CD14-positive monocyte (primary cell): Measurements from ENCODE around the gene KCNE4. TPM values are rescaled to one million over a fixed set of nuclear protein-coding genes. Genes with fewer than 3 reads are reported as not detected.
A peak's percentile ranks its signal among the peaks of the same experiment; 100 is the strongest.

Source experiments
- DNase-seq, 3 donors: peaks; one replicate each; pipeline ENCODE4 v3.0.0-alpha.2; 2011 to 2022
- H2AFZ ChIP-seq: 2 replicates; pipeline ENCODE4 v1.6.0; 2012; ENCODE audit warnings: mild to moderate bottlenecking, low read depth, low read length, inconsistent platforms; ENCODE audit not compliant: insufficient read depth, poor library complexity, severe bottlenecking
- H3K27ac ChIP-seq, 2 donors: 1 replicate in 1 of 2; 2 replicates in 1 of 2; pipeline ENCODE4 v1.5.1; 2012 to 2013; ENCODE audit warnings: low read length in 2 of 2, control low read depth in 1 of 2, inconsistent platforms in 1 of 2, low read depth in 1 of 2, mild to moderate bottlenecking in 1 of 2
- H3K27me3 ChIP-seq, 2 donors: one replicate each; pipeline versions ENCODE4 v1.6.0 to v1.6.1; 2011 to 2013; ENCODE audit warnings: low read length in 2 of 2; ENCODE audit not compliant: control insufficient read depth in 2 of 2, insufficient read depth in 2 of 2
- H3K36me3 ChIP-seq, 2 donors: replicated peaks in 1 of 2; 1 replicate in 1 of 2; 2 replicates in 1 of 2; pipeline versions ENCODE4 v1.5.1 to v1.6.1; 2012 to 2013; ENCODE audit warnings: low read length in 2 of 2, control low read depth in 1 of 2, inconsistent platforms in 1 of 2, mild to moderate bottlenecking in 1 of 2; ENCODE audit not compliant: insufficient read depth in 2 of 2, control insufficient read depth in 1 of 2
- H3K4me1 ChIP-seq, 2 donors: 1 replicate in 1 of 2; 2 replicates in 1 of 2; pipeline versions ENCODE4 v1.5.1 to v1.6.1; 2012 to 2013; ENCODE audit warnings: low read length in 2 of 2, control low read depth in 1 of 2, inconsistent platforms in 1 of 2, mild to moderate bottlenecking in 1 of 2, moderate library complexity in 1 of 2; ENCODE audit not compliant: insufficient read depth in 2 of 2, control insufficient read depth in 1 of 2
- H3K4me2 ChIP-seq: replicated peaks from 2 replicates; pipeline ENCODE3; 2012; ENCODE audit warnings: low read length, moderate library complexity, mild to moderate bottlenecking; ENCODE audit not compliant: poor library complexity, severe bottlenecking; ENCODE audit errors: extremely low read depth
- H3K4me3 ChIP-seq, 3 experiments: fragments of 200-600 bp in 1 of 3; sonication (generic) in 1 of 3; replicated peaks in 1 of 3; 1 replicate in 2 of 3; 2 replicates in 1 of 3; pipeline ENCODE4 v1.5.1; 2011 to 2013; ENCODE audit warnings: low read length in 3 of 3, mild to moderate bottlenecking in 3 of 3, control low read depth in 2 of 3, low read depth in 2 of 3, inconsistent platforms in 1 of 3, moderate library complexity in 1 of 3
- H3K79me2 ChIP-seq: 2 replicates; pipeline ENCODE4 v1.6.0; 2012; ENCODE audit warnings: mild to moderate bottlenecking, control low read depth, inconsistent platforms, low read length, moderate library complexity; ENCODE audit not compliant: insufficient read depth
- H3K9ac ChIP-seq: 2 replicates; pipeline ENCODE4 v1.6.0; 2017; ENCODE audit warnings: low read length, mild to moderate bottlenecking; ENCODE audit not compliant: insufficient read depth, poor library complexity, severe bottlenecking
- H3K9me3 ChIP-seq, 2 donors: replicated peaks in 1 of 2; 1 replicate in 1 of 2; 2 replicates in 1 of 2; pipeline versions ENCODE4 v1.5.1 to v1.6.1; 2012 to 2013; ENCODE audit warnings: low read length in 2 of 2, control low read depth in 1 of 2; ENCODE audit not compliant: control insufficient read depth in 1 of 2, insufficient read depth in 1 of 2
- H4K20me1 ChIP-seq: 2 replicates; pipeline ENCODE4 v1.6.0; 2012; ENCODE audit warnings: mild to moderate bottlenecking, low read length, control low read depth, moderate library complexity; ENCODE audit not compliant: insufficient read depth
- H3K27ac Mint-ChIP-seq, 7 donors: one replicate each; pipeline ENCODE4 v1.8.0; 2020; ENCODE audit warnings: mild to moderate bottlenecking in 7 of 7, mixed read lengths in 7 of 7, moderate library complexity in 6 of 7, inconsistent platforms in 2 of 7
- H3K27me3 Mint-ChIP-seq, 3 donors: one replicate each; pipeline ENCODE4 v1.8.0; 2021 to 2022; ENCODE audit warnings: low read depth in 3 of 3, mild to moderate bottlenecking in 3 of 3, mixed read lengths in 3 of 3, moderate library complexity in 3 of 3, inconsistent platforms in 1 of 3
- H3K36me3 Mint-ChIP-seq, 2 donors: one replicate each; pipeline ENCODE4 v1.8.0; 2020; ENCODE audit warnings: mixed read lengths in 2 of 2, inconsistent platforms in 1 of 2, mild to moderate bottlenecking in 1 of 2
- H3K4me1 Mint-ChIP-seq: one replicate; pipeline ENCODE4 v1.8.0; 2020; ENCODE audit warnings: mild to moderate bottlenecking, mixed read lengths
- H3K4me3 Mint-ChIP-seq, 2 donors: one replicate each; pipeline ENCODE4 v1.8.0; 2020; ENCODE audit warnings: mild to moderate bottlenecking in 2 of 2, mixed read lengths in 2 of 2, moderate library complexity in 1 of 2
- H3K9me3 Mint-ChIP-seq, 7 donors: one replicate each; pipeline ENCODE4 v1.8.0; 2020 to 2022; ENCODE audit warnings: mixed read lengths in 7 of 7, mild to moderate bottlenecking in 6 of 7, moderate library complexity in 6 of 7, inconsistent platforms in 2 of 7
- CTCF ChIP-seq: fragments of 200-600 bp; IDR thresholded peaks from one replicate; pipeline ENCODE4 v1.8.0; 2022; ENCODE audit warnings: antibody characterized with exemption, mild to moderate bottlenecking
- WGBS: methylation state at CpG from one replicate; pipeline ENCODE4 v1.1.5; 2013; ENCODE audit warnings: missing lambda C conversion rate; ENCODE audit not compliant: insufficient coverage; 5-methylcytosine and 5-hydroxymethylcytosine counted together
- intact Hi-C, 2 donors: fragments of 100-400 bp; cut with micrococcal nuclease; formaldehyde crosslinking; loops; one replicate each; pipeline versions ENCODE4 v1.15.0 to v1.15.1; 2023
- polyA plus RNA-seq, 3 donors: library from polyadenylated mRNA; depleted of rRNA in 1 of 3; unstranded in 2 of 3; stranded (reverse) in 1 of 3; fragments of 300-500 nt in 2 of 3; fragments of >200 nt in 1 of 3; fragmentation: Illumina TruSeq in 2 of 3; gene quantifications; 1 replicate in 2 of 3; 2 replicates in 1 of 3; pipeline ENCODE4 v1.2.3, GENCODE V29; 2012 to 2021

The KCNE4 gene
- polyA plus RNA-seq, 3 donors: not detected

GRCh38 chr2:223042704-223043118 is 9.3 kb upstream of the KCNE4 start:
- no peaks in the 10 kb centered on the region for H3K9me3 ChIP-seq
- no peaks in the 10 kb centered on the region for H3K36me3 Mint-ChIP-seq
- H3K4me3 ChIP-seq: peak overlapping the region in 1 of 3 experiments; percentile 31
- peak overlapping the region; percentile 28 for H3K4me2 ChIP-seq
- intact Hi-C loops: no loop called here
- peak overlapping the region in 6 of 7 donors; percentile 52 to 86 (median 80) for H3K27ac Mint-ChIP-seq
- peak overlapping the region in 1 of 2 donors; percentile 67 for H3K27ac ChIP-seq
- no peak overlapping the region for H3K9ac ChIP-seq
- H3K4me1 Mint-ChIP-seq: peaks cover 44% of the 10 kb centered on the region
- H3K36me3 ChIP-seq: no peaks in the 10 kb centered on the region
- peak in 2 of 3 donors; percentile 32 to 71 for DNase-seq
- H3K9me3 Mint-ChIP-seq: peaks cover 0 to 2% (median 0%) of the 10 kb centered on the region in 7 donors
- 25% methylated on average over 1 of the region's 1 CpG for WGBS
- H3K27me3 Mint-ChIP-seq: no peaks in the 10 kb centered on the region
- peaks cover 26 to 30% of the 10 kb centered on the region in 2 donors for H3K4me1 ChIP-seq
- H4K20me1 ChIP-seq: no peaks in the 10 kb centered on the region
- H3K79me2 ChIP-seq: no peaks in the 10 kb centered on the region
- H3K4me3 Mint-ChIP-seq: peak overlapping the region in 1 of 2 donors; percentile 54
- no peak overlapping the region for H2AFZ ChIP-seq
- no peak for TF ChIP-seq CTCF
- no peaks in the 10 kb centered on the region for H3K27me3 ChIP-seq

DNA sequence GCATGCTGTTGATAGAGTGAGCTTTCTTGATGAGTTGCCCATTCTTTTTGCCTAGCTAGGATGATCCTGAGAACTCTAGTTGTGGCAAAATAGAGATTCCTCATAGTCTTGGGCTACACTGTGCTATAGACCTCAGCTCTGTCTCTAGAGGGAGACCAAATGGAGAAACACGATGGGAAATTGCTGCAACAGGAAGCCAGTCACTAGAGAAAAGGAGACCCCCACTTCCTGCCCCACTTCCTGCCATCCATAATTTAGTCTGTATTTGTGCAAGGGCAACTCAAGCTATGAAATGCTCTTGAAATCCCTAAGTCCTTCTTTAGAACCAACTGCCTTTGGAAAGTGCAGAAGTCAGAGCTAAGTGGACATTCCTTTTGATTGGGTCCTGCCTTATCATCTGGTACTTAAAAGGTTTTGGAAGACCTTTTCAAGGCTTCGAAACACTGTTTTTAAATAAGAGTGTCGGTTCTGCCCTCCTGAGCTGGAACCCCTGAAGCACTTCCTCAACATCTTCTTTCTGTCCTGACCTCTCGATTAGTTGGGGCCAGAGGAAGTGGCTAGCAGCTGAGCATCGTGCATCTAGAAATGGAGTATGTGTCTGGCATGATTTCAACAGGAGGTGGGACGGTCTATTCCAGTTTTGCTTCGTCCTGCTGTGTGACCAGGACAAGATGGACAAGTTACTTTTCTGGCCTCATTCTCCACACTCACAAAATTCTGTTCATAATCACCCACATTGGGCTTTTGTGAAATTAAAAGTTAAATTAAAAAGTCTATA is 8.6 kb upstream of the KCNE4 start:
- no peak overlapping the region for H3K9ac ChIP-seq
- Mint-ChIP-seq H3K27ac (peak overlapping the region in 6 of 7 donors; percentile 52 to 86 (median 80)), H3K4me1 (peaks cover 44% of the 10 kb centered on the region), H3K4me3 (peak overlapping the region; percentile 6 to 54), H3K9me3 (peaks cover 0 to 2% (median 1%) of the 10 kb centered on the region in 7 donors), H3K27me3 (no peaks in the 10 kb centered on the region), H3K36me3 (no peaks in the 10 kb centered on the region)
- DNase-seq: peak; percentile 36 to 63 (median 46)
- no peak overlapping the region for H2AFZ ChIP-seq
- peak overlapping the region in 1 of 3 experiments; percentile 31 for H3K4me3 ChIP-seq
- H3K27ac ChIP-seq: peak overlapping the region in 1 of 2 donors; percentile 67
- no peaks in the 10 kb centered on the region for H3K79me2 ChIP-seq
- peak overlapping the region; percentile 28 for H3K4me2 ChIP-seq
- peaks cover 26 to 30% of the 10 kb centered on the region in 2 donors for H3K4me1 ChIP-seq
- TF ChIP-seq CTCF: no peak
- no peaks in the 10 kb centered on the region for H3K36me3 ChIP-seq
- WGBS: no CpG with 5 or more reads among the region's 7 CpGs
- intact Hi-C loops: no loop called here
- H3K9me3 ChIP-seq: no peaks in the 10 kb centered on the region
- no peaks in the 10 kb centered on the region for H4K20me1 ChIP-seq
- H3K27me3 ChIP-seq: no peaks in the 10 kb centered on the region
